Astrocyte (in vitro differentiated cells and primary cell): ENCODE results near the gene ITPRID1.

Experiments used
- EZH2 ChIP-seq: IDR thresholded peaks from 2 replicates; pipeline ENCODE4 v1.6.1; 2012; ENCODE audit warnings: mild to moderate bottlenecking, low read length, inconsistent platforms; ENCODE audit not compliant: insufficient read depth
- TF ChIP-seq, protein P1 (sequence below): IDR thresholded peaks from 2 replicates; pipeline ENCODE4 v1.5.1; 2011; ENCODE audit warnings: low read depth, mild to moderate bottlenecking, inconsistent platforms, low read length, moderate library complexity; ENCODE audit not compliant: insufficient read depth

DNA sequence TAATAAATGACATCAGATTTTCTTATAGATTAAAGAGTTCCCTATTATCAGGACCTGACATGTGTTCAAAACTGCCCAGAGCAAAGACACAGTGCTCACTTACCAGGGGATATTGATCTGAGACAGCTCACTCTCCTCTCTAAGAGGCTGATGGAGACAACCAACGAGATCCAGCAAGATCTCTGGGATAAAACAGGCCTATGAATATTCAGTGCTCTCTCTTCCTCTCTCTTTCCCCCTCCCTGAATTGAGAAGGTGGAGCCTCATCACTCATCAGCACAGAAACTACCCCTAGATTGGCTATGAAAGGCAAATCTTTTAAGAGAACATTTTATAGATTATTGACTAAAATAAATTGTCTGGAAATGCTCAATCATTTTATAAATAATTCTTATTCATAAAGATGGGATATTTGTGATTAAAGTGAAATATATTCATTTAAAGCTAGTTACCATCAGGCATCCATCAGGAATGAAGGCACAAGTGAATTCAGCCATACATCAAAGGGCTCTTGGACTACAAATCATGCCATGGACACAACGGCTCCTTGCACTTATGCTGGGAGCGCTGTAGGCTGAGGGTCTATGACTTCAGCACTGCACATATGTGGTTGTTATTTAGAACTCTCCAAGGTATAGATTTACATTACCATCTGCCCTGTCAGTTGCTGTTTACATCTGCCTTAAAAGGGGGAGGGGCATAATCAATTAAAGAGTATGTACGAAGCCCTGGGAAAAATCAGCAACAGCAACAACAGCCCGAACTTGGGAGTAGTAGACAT lies 169.7 kb downstream of the ITPRID1 start:
- TF ChIP-seq, protein P1, sequence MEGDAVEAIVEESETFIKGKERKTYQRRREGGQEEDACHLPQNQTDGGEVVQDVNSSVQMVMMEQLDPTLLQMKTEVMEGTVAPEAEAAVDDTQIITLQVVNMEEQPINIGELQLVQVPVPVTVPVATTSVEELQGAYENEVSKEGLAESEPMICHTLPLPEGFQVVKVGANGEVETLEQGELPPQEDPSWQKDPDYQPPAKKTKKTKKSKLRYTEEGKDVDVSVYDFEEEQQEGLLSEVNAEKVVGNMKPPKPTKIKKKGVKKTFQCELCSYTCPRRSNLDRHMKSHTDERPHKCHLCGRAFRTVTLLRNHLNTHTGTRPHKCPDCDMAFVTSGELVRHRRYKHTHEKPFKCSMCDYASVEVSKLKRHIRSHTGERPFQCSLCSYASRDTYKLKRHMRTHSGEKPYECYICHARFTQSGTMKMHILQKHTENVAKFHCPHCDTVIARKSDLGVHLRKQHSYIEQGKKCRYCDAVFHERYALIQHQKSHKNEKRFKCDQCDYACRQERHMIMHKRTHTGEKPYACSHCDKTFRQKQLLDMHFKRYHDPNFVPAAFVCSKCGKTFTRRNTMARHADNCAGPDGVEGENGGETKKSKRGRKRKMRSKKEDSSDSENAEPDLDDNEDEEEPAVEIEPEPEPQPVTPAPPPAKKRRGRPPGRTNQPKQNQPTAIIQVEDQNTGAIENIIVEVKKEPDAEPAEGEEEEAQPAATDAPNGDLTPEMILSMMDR: no peak
- TF ChIP-seq EZH2: no peak
